ENCODE measurements around the gene ABCC1.
A peak's percentile ranks its signal among the peaks of the same experiment; 100 is the strongest.

The ABCC1 gene

DNA sequence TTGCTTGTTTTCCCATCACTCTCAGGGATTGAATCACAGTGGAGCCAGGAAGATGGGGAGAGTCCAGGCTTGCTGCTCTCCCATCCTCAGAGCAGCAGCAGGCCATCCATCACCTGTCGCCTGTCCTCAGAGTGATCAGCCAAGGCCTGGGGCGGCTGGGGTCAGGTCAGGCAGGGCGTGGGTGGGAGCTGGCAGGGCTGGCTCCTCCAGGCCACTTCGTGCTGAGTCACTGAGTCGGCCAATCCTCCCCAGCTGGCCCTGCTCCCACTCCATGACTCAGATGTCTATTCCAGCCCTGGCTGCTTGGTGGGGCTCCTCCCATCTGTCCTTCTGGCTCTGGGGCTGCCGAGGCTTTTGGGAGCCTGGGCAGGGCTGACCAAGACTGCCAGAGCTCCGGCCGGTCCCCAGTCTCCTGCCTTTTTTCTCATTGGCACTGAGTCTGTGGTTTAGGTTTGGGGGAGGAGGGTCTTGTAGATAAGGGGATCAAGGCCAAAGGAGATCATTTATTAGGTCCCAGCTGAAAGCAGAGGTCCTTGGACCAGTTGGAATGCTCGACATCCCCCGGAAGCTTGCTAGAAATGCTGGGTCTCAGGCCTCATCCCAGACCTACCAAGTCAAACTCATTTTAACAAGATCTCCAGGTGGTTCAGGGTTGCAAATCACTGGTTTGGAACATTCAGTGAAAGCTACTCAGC is 72.7 kb downstream of the ABCC1 start:
- peak in 1 of 2 donors; percentile 31 for DNase-seq

DNA sequence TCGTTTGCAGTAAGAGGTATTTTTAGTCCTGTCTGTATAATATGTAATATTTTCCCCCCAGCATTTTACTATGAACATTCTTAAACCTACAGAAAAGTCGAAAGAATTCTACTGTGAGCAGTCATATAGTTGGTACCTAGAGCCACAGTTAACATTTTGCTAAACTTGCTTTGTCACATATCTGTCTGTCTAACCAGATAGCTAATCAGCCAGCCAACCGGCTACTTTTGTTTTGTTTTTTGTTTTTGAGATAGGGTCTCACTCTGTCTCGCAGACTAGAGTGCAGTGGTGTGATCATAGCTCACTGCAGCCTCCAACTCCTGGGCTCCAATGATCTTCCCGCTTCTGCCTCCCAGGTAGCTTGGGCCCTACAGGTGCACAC is 73.3 kb downstream of the ABCC1 start:
- DNase-seq = no peak

DNA sequence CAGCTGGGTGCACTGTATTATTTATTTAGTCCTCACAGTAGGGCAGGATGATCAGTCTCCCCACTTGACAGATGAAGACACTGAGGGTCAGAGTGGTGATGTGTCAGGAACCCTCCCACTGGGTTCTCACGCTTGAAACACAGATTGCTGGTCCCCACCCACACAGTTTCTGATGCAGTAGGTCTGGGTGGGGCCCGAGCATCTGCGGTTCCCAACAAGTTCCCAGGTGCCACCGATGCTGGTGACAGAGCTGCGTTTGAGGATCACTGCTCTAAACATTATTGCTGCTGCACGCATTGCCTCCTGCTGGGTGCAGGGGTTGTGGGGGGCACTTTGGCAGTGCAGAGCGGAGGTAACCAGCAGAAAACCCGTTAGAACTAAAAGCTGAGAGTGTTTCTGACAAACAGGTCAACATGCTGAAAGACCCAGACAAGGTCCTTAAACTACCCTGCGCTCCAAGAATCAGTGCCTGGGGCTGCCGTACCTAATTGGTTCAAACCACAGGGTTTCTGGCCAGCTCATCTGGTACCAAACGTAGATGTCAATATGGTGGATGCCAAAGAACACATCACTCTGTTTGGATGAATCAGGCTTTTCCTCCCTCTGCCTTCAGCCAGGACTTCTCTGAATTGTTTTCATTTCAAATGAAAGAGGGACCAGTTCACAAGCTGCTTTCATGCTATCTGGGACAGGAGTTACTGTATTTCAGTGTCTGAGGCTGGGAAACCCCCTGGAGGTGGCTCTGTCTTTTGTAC is 76.0 kb downstream of the ABCC1 start:
- DNase-seq = peak; percentile 23 to 57

- no peak for DNase-seq
Observed at GRCh38 chr16:16027728-16028310, 78.4 kb downstream of the ABCC1 start.

GRCh38 chr16:16028311-16028999 is 79.0 kb downstream of the ABCC1 start:
- DNase-seq = no peak

GRCh38 chr16:16029431-16030011 is 80.1 kb downstream of the ABCC1 start:
- DNase-seq = no peak

DNA sequence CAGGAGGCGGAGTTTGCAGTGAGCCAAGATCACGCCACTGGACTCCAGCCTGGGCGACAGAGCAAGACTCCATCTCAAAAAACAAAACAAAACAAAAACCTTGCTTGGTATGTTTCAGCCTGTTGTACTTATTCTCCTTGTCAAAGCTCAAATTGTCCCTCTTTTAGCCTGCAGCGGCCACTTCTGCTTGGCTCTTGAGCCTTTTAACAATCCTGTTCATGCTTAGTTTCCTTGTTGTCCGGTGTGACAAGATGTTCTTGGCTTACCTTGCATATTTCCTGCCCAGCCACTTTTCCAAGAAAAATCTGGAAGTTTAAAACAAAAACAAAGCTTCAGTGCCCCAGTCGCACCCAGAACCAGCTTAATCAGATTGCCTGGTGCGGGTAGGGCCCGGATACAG is 81.0 kb downstream of the ABCC1 start:
- no peak for DNase-seq

DNA sequence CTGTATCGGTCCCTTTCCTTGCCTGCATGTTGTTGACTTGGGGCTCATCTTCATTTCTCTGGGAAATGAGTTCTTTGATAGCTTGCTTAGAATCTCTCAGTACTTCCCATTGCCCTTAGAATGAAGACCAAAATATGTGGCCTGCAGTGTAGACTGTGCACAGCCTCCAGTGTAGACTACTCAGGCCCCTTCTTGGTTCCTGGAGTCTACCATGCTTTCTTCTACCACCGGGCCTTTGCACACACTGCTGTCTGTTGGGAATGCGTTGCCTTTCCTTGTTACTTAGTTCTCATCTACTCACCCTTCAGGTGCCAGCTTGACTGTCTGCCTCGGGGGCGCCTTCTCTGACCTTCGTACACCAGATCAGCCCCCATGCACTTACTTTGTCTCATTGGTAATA is 82.0 kb downstream of the ABCC1 start:
- no peak for DNase-seq

- DNase-seq = no peak
Observed at GRCh38 chr16:16032271-16032979, 83.0 kb downstream of the ABCC1 start.

GRCh38 chr16:16033208-16033717 is 83.8 kb downstream of the ABCC1 start:
- peak; percentile 21 to 63 for DNase-seq

DNA sequence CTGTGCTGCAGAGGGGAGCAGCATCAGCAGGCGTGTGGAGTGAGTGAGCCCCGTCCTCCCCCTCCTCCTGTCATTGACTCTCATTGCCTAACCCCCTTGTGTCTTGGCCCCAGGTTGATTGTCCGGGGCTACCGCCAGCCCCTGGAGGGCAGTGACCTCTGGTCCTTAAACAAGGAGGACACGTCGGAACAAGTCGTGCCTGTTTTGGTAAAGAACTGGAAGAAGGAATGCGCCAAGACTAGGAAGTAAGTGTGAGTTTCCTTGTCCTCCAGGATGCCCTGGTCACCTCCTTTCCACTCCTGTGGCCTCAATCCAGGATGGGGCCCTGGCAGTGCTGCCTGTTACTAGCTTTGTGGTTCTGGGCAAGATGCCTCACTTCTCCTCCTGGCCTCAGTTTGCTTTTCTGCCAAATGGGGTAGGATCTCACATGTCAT is 87.0 kb downstream of the ABCC1 start:
- no peak for DNase-seq

DNA sequence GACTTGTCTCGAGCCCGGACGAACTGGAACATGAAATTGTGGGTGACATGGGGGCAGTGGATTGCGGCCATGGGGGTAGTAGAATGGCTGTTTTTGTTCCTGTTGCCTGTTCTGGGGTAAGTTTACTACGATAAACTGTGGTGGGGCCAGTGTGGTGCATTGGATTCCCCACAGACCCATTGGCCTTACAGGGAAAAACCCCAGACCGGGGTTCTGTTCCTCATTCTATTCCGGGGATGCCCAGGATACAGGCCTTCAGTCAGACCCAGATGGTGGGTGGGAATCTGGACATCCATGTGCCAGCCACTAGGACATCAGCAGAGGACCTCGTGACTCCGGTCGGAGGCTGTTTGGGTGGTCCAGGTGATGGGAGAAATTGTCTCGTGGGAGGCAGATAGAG is 88.1 kb downstream of the ABCC1 start:
- no peak for DNase-seq

GRCh38 chr16:16037970-16038369 is 88.6 kb downstream of the ABCC1 start:
- DNase-seq = no peak

- DNase-seq = no peak
Observed at GRCh38 chr16:16038950-16039349, 89.5 kb downstream of the ABCC1 start.

DNA sequence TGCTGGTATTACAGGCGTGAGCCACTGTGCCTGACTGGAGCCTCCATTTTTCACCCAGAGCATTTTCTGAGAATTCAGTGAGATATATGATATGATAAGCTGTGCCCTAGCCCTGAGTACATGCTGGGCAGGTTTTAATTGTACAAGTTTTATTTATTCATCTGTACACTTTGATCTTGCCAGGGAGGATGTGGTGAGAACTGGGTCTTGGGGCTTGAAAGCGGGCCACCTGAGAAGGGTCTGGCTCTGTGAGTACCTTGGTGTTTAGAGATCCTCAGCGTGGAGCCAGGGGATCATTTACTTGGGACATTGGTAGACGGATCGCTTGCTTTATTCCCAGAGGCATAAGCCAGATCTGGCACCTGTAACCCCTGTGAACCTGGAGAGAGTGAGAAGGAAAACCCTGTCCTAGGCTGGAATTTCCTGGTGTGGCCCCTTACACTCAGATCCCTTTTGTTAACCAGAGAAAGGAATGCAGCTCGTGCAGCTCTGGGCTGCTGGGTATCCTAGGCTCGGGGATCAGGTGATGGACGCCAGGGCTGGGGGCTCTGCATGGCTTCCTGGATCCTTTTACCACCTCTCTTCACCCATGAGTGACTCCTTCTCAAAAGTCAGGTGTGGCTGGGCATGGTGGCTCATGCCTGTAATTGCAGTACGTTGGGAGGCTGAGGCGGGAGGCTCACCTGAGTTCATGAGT is 91.9 kb downstream of the ABCC1 start:
- DNase-seq = peak in 1 of 2 donors; percentile 27

DNA sequence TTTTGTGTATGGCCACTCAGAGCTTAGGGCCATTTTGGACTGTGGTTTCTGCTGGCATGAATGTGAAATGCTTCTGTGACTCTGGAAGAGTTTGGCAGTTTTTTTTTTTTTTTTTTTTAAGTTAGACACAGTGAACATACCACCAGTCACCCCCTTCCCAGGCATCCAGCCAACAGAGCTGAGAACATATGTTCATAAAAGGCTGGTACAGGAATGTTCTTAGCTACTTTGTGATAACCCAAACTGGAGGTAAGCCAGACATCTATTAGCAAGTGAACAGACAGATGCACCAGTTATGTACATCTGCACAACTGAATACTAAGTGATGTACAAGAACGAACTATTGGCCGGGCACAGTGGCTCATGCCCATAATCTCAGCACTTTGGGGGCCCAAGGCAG is 92.7 kb downstream of the ABCC1 start:
- DNase-seq = no peak

- DNase-seq = no peak
Observed at GRCh38 chr16:16045296-16045695, 95.9 kb downstream of the ABCC1 start.

DNA sequence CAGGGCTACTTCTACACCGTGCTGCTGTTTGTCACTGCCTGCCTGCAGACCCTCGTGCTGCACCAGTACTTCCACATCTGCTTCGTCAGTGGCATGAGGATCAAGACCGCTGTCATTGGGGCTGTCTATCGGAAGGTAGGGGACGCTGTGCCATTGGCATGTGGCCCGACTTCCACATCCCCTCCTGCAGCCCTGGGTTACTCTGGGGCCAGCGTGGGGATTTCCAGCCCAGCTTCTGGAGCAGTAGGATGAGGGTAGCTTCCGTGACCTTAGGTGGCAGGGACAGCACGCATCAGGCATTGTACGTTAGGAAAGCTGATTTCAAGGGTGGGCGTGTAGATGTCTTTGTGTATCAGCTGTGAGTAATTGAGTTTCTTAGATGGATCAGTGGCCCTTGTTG is 96.5 kb downstream of the ABCC1 start:
- peak in 1 of 2 donors; percentile 15 for DNase-seq

DNA sequence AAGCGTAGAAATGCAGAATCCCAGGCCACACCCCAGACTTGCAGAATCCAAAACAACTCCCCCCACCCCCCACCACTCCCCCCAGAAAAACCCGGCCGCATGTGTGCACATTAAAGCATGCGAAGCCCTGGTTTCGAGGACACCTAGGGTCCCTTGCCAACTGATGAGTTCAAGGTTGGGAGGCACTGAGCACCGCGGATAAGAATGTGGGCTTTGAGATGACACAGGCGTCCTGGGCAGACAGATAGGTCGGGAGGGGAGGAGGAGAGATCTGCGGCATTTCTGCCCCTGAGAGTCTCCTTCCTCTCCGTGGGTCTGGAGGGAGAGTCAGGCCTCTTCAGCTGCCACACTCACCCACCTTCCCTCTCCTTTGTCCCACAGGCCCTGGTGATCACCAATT is 98.3 kb downstream of the ABCC1 start:
- DNase-seq = no peak

- DNase-seq = no peak
Observed at GRCh38 chr16:16048904-16049582, 99.6 kb downstream of the ABCC1 start.

GRCh38 chr16:16050106-16050505 is 100.7 kb downstream of the ABCC1 start:
- DNase-seq = no peak

Data from CD4-positive, alpha-beta T cell treated with Interleukin-1 beta for 1 hour (primary cell).